Kidney tubule cell (primary cell): Measurements from ENCODE around the gene CDK5RAP1.
"Not testable (repeated sequence)": the region's sequence is repeated elsewhere in the genome, so short reads cannot be mapped to it uniquely, and the experiment has no call there.

Experiments
- DNase-seq: peaks from one replicate; pipeline ENCODE4 v3.0.0-alpha.2; 2018; ENCODE audit warnings: low spot score

CDK5RAP1 gene

GRCh38 chr20:33419140-33419974, 18.0 kb upstream of the CDK5RAP1 start:
- no peak for DNase-seq

DNA sequence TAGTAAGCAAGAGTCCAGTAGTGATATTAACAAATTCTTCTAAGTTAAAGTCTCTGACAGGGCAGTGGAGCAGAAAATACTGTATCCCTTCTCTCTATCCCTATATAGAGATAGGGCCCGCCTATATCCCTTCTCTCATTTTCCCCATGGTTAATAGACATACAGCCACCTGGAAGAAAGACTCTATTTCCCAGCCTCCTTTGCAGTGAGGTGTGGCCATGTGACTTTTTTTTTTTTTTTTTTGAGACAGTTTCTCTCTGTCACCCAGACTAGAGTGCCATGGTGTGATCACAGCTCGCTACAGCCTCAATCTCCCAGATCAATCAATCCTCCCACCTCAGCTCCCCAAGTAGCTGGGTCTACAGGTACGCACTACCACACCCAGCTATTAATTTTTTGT, 16.7 kb upstream of the CDK5RAP1 start:
- no peak for DNase-seq

DNA sequence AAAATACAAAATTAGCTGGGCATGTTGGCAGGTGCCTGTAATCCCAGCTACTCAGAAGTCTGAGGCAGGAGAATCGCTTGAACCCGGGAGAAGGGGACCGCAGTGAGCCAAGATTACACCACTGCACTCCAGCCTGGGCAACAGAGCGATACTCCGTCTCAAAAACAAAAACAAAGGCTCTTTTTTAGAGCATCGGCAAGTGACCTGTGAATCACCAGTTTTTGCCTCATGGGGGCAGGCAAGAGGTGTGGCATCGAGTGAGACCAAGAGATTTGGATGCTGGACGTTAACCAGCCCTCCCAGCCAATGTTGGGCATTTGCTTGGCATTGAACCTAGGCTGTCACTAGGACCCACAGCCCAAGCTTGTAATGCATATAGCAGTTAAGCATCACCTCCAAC, 14.6 kb upstream of the CDK5RAP1 start:
- peak; percentile 30 for DNase-seq

GRCh38 chr20:33412484-33412838, 11.1 kb upstream of the CDK5RAP1 start:
- DNase-seq = no peak

DNA sequence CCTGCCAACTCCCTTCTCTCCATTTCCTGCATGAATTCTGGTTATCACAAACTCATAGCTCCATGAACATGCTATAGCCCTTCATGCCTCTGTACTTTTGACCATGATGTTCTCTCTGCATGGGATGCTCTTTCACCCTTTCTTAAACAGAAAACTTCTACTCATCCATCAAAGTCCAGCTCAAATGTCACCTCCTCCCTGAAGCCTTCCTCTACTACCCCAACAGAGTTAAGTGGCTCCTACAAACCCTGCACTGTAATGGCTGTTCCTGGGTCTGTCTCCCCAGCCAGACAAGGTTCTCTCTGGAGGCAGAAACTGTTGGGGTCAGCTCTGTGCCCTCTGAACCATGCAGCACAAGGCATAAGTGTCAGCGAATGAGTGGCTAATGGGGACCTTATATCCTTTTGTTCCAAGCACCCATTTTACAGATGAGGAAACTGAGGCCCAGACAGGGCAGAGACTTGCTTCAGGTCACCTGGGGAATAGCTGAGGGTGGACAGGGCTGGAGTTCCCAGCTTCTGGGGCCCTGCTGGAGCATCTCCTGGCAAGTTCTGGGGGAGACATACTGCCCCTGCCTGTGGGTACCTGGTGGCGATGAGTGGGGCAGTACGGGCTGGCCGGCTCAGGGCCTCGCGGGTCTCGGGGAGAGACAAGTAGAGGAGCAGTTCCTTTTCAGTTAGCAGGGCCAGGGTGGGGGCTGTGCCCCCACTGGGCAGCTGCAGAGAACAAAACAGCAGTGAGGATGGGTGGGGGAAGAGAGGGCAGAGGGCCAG, 10.6 kb upstream of the CDK5RAP1 start:
- DNase-seq = no peak

- DNase-seq = no peak
These were observed 9.9 kb upstream of the CDK5RAP1 start for GRCh38 chr20:33411242-33411641.

- no peak for DNase-seq
These were observed 8.9 kb upstream of the CDK5RAP1 start for GRCh38 chr20:33410081-33410742.

GRCh38 chr20:33408716-33409654, 7.7 kb upstream of the CDK5RAP1 start:
- DNase-seq = no peak

DNA sequence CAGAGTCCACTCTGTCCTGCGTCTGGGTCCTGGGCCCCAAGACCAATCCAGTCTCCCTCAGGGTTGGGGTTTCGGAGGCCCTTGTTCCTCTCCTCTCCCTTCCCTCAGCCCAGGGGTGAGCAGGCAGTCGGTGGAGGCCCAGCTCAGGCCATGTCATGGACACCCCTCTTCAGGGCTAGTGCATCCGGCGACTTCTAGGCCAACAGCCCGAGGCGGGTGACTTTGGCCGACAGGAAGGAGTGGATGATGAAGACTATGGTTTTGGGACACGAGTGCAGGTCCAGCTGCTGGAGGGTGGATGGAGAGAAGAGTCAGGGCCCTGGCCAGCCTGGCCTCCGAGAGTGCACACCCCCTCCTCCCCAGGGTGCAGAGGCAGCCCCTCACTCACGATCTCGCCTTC, 7.0 kb upstream of the CDK5RAP1 start:
- no peak for DNase-seq

DNA sequence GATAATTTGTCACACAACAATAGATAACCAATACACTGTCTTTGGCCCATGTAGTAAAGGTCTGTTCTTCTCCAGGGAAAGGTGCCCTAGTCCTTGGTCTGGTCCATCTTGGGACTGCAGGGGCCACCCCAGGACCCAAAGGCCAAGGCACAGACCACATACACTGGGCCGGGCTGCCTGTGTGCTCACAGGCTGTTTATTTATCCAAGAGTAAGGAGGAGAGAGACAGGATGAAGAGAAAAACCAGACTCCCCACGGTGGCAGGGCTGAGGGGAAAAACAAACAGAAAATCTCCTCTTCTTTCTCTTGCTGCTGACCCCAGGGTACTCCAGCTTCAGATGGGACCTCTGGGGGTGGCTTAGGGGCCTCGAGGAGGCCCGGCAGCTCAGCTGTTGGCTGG, 6.5 kb upstream of the CDK5RAP1 start:
- no peak for DNase-seq

DNA sequence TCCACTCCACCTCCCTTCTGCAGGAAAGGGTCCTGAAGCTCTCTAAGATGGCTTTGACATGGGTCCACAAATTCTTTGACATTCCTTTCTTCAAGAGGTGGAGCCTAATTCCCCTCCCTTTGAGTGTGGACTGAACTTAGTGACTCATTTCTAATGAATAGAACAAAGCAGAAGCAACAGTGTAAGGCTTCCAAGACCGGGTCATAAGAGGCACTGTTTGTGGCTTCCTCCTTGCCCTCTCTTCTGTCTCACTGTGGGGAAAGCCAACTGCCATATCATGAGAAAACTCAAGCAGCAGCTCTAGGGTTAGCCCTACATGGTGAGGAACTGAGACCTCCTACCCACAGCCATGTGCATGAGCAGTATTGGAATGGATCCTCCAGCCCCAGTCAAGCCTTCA, 5.9 kb upstream of the CDK5RAP1 start:
- DNase-seq = peak; percentile 25

DNA sequence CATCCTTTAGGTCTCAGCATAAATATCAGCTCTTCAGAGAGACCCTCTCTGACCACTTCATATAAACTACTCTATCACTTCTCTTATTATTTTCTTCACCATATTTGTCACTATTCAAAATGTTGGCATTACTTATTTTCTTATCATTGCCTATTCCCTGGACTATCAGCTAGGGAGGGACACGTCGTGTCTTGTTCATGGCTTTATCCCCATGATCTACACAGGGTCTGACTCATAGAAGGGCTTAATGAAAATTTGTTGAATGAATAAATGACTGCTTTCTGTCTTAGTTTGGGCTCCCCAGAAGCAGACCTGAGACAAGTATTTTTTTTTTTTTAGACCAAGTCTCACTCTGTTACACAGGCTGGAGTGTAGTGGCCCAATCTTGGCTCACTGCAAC, 3.0 kb upstream of the CDK5RAP1 start:
- DNase-seq = no peak

DNA sequence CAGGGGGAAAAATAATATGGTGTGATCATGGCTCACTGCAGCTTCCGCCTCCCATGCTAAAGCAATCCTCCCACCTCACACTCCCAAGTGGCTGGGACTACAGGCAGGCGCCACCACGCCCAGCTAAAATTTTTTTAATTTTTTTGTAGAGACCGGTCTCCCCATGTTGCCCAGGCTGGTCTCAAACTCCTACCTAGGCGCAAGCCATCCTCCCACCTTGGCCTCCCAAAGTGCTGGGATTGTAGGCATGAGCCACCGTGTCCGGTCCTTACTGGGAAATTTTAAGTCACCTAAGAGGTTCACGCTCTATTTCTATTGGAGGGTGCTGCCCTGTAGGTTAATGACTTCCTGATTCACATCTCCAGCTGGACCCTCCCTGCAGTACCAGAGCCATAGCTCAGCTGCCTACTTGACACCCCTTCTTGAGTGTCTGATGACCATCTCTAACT, 626 bp upstream of the CDK5RAP1 start:
- peak; percentile 21 for DNase-seq

DNA sequence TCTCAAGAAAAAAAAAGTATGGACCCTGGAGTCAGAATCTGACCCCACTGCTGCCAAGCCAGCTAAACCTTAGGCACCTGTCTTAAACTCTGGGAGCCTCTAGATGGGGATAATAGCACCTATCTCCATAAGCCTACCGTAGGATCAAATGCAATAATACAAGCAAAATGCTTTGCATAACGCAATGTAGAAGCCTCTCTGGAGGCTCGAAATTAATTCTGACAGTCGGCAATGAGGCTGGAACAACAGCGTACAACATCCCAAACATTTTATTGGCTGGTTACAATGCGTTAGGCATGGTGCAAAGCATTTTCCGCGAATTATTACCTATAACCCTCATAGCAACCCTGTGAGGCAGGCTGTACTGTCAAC, 521 bp downstream of the CDK5RAP1 start:
- DNase-seq = peak; percentile 37

DNA sequence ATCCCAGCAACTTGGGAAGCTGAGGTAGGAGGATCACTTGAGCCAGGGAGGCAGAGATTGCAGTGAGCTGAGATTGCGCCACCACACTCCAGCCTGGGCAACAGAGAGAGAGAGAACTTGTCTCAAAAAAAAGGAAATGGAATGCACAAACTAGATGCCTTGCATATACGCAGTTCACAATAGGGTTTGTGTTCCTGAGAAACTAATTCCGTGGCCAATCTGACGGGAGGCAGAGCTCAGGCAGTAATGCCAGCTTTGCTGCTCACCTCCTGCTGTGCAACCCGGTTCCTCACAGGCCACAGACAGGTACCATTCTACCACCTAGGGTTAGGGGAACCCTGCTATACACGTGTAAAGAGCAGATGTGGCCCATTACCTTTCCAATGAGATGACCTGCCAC, 1.4 kb downstream of the CDK5RAP1 start:
- DNase-seq = no peak

- DNase-seq = no peak
These were observed 6.6 kb downstream of the CDK5RAP1 start for GRCh38 chr20:33394718-33395117.

DNA sequence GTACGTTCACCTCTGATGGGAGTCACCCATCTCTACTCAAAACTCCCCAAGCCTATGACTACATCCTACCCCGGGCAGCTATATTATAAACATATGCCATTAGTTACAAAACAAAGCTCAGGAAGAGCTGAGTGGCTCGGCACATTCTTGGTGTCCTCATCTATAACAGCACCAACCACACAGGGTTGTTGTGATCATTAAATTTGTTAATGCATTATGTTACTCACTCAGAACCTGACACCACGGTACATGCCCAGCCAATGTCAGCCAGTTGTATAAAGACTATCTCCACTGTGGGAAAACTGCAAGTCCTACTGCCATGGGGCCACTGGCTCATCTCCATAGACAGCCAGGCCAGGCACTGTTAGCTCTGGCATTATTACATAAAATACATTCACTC, 7.7 kb downstream of the CDK5RAP1 start:
- DNase-seq = no peak

- DNase-seq = no peak
These were observed 9.4 kb downstream of the CDK5RAP1 start for GRCh38 chr20:33391722-33392415.

GRCh38 chr20:33389326-33389725, 12.0 kb downstream of the CDK5RAP1 start:
- DNase-seq = not testable (repeated sequence)

GRCh38 chr20:33388268-33388667, 13.1 kb downstream of the CDK5RAP1 start:
- DNase-seq = no peak

- peak; percentile 70 for DNase-seq
These were observed 14.1 kb downstream of the CDK5RAP1 start for GRCh38 chr20:33387177-33387576.
